Activated naive CD8-positive, alpha-beta T cell treated with anti-CD3 and anti-CD28 coated beads, Interleukin-2, amount 50 U/mL, for 24 hours (primary cell): ENCODE results near the gene AMACR.
"Not testable (repeated sequence)": the region's sequence is repeated elsewhere in the genome, so short reads cannot be mapped to it uniquely, and the experiment has no call there.

Experiments used
- ATAC-seq: fragments of 150-1000 bp; cut with Tn5 transposase; one replicate; pipeline ENCODE4 v1.10.0; 2021
- DNase-seq: peaks from one replicate; pipeline ENCODE4 v3.0.0; 2021
- H3K27ac Mint-ChIP-seq: one replicate; pipeline ENCODE4 v1.8.0; 2021; ENCODE audit warnings: mild to moderate bottlenecking, mixed read lengths
- H3K27me3 Mint-ChIP-seq: one replicate; pipeline ENCODE4 v1.8.0; 2021; ENCODE audit warnings: mixed read lengths
- H3K36me3 Mint-ChIP-seq: one replicate; pipeline ENCODE4 v1.8.0; 2021; ENCODE audit warnings: low read depth, mixed read lengths
- H3K4me1 Mint-ChIP-seq: one replicate; pipeline ENCODE4 v1.8.0; 2021; ENCODE audit warnings: mixed read lengths
- H3K4me3 Mint-ChIP-seq: one replicate; pipeline ENCODE4 v1.8.0; 2021; ENCODE audit warnings: mild to moderate bottlenecking, moderate library complexity, mixed read lengths
- H3K9me3 Mint-ChIP-seq: one replicate; pipeline ENCODE4 v1.8.0; 2021; ENCODE audit warnings: mixed read lengths

Gene AMACR

DNA sequence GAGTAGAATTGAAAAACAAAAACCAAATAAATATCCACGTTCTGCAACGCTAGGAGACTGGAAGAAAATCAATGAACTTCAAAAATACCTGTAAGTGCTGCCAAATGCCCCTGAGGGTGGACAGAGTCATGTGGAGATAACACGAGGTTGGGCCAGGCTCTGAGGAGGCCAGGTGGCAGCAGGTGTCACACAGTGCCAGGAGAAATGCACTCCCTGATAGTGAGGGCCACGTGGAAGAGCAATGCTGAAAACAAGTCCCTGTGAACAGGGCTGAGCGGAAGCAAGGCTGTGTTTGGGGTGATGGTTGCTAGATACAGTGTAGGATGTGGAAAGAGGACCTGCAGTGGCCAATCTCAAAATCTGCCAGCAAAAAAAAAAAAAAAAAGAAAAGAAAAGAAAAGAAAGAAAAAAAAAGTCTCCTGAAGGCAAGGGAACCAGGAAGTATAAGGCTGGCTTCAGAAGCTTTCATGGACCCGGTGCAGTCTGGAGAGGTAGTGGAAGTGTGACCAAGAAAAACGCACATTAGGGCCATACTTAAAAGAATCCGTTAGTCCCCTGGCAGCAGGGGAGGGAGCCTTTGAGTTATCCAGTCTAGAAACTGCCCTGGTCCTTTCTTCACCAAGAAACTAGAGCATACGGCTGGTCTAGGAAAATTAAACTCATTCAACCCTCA is 18.4 kb upstream of the AMACR start:
- DNase-seq (no peak), ATAC-seq (no peak)
- H3K4me3 Mint-ChIP-seq: no peak overlapping the region
- no peak overlapping the region for H3K27ac Mint-ChIP-seq
- H3K27me3 Mint-ChIP-seq: no peaks in the 10 kb centered on the region
- peaks cover 18% of the 10 kb centered on the region for H3K4me1 Mint-ChIP-seq
- no peaks in the 10 kb centered on the region for H3K9me3 Mint-ChIP-seq
- peaks cover 5% of the 10 kb centered on the region for H3K36me3 Mint-ChIP-seq

DNA sequence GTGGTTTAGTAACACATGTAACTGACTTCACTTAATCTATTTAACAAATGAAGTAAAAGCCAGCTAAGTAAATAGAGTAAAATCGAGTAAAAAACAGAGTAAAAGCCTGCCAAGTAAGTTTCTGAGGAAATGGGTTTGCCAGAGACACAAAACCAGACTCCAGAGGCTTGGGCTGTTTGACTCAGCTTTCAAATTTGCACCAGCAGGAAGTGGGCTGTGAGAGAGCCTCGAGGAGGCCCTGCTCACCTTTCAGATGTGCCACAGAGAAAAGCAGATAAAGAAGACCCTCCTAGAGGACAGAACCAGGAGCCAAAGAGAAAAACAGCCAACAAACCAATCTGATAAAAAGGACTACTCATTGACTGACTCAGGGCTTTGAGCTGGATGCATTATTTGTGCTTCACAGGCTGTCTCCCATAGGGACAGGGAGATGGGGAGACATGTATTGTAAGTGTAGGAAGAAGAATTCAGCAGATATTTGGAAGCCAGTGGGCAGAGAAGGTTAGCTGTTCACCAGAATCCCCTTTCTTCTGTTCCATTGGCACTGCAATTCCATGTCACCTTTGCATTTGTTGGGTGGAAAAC is 14.4 kb upstream of the AMACR start:
- peak overlapping the region; percentile 42 for H3K4me3 Mint-ChIP-seq

DNA sequence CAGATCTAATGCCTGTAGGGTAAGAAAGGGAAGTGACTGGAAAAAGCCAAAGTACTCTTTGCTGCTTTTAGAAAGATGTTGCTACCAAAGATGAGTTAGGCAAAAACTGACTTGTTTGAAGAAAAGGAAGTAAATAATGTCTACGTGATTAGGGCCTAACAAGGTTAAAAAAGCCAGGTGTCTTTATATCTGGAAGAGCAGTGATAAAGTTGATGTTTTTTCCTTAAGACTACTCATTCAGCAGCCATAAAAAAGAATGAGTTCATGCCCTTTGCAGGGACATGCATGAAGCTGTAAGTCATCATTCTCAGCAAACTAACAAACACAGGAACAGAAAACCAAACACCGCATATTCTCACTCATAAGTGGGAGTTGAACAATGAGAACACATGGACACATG is 13.5 kb upstream of the AMACR start:
- Mint-ChIP-seq H3K4me1 (peaks cover 21% of the 10 kb centered on the region), H3K27me3 (no peaks in the 10 kb centered on the region), H3K27ac (peak overlapping the region; percentile 77), H3K36me3 (peaks cover 10% of the 10 kb centered on the region), H3K4me3 (no peak overlapping the region), H3K9me3 (no peaks in the 10 kb centered on the region)
- DNase-seq: no peak
- ATAC-seq: no peak

More for the DNA sequence above, 14.4 kb upstream of the AMACR start:
- H3K4me1 Mint-ChIP-seq: peaks cover 21% of the 10 kb centered on the region
- peak; percentile 97 for ATAC-seq
- H3K27me3 Mint-ChIP-seq: no peaks in the 10 kb centered on the region
- DNase-seq: peak; percentile 37
- peaks cover 10% of the 10 kb centered on the region for H3K36me3 Mint-ChIP-seq
- H3K27ac Mint-ChIP-seq: peak overlapping the region; percentile 77
- no peaks in the 10 kb centered on the region for H3K9me3 Mint-ChIP-seq

DNA sequence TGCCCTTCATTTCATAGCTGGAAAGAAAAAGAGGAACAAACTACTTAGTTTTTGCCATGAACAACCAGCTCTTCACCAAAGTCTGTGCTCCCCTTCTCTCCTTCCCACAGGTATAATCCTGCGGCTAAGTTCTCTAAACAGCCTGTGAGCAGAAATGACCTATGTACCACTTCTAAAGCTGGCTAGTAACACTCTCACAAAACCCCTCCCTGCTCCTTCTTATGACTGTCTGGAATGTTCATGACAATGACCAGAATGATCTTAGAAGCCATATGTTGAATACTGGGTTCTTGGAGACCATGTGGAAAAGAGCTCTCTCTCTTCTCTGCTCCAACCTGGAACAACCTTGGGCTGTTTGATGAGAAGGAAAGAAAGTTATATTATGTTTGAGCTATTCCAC is 12.9 kb upstream of the AMACR start:
- peaks cover 10% of the 10 kb centered on the region for H3K36me3 Mint-ChIP-seq
- H3K9me3 Mint-ChIP-seq: no peaks in the 10 kb centered on the region
- H3K4me1 Mint-ChIP-seq: peaks cover 22% of the 10 kb centered on the region
- no peak overlapping the region for H3K4me3 Mint-ChIP-seq
- no peak for ATAC-seq
- H3K27ac Mint-ChIP-seq: no peak overlapping the region
- no peaks in the 10 kb centered on the region for H3K27me3 Mint-ChIP-seq
- DNase-seq: no peak

DNA sequence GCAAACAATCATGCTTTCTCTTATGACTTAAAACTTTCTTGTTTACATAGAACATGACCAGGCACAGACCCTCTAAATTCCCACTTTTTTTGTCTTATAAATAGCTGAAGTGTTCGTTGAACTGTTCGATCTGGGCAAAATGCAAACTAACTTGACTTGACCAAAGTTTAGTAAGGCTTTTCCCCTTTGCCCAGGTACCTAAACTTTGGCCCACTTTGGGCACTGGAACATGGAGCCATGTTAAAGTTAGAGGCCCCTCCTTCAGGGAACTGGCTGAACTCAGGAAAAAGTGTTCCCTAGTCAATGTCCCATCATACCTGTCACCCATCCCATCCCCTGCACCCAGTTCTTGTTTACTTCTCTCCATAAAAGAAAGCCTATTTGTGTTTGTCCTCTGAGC is 9.4 kb upstream of the AMACR start:
- H3K27me3 Mint-ChIP-seq: no peaks in the 10 kb centered on the region
- DNase-seq (no peak), ATAC-seq (no peak)
- H3K27ac Mint-ChIP-seq: no peak overlapping the region
- no peak overlapping the region for H3K4me3 Mint-ChIP-seq
- H3K9me3 Mint-ChIP-seq: no peaks in the 10 kb centered on the region
- peaks cover 7% of the 10 kb centered on the region for H3K36me3 Mint-ChIP-seq
- H3K4me1 Mint-ChIP-seq: peaks cover 25% of the 10 kb centered on the region

DNA sequence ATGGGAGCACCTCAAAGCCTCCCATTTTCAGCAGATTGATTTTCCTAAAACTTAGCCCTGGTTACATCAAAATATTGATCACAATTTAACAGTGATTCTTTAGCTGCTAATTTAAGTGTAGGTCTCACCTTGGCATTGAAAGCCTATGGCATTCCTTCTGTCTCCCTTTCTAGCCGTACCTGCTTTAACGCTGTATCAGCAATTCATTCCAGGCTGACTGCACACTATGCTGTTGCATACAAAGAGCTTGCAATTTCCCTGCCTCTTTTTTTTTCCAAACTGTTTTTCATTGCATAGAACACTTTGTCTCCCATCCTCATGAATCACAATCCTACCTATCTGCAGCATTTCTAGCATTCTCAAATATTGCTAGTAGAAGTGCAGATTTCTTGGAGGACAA is 8.9 kb upstream of the AMACR start:
- no peaks in the 10 kb centered on the region for H3K27me3 Mint-ChIP-seq

DNA sequence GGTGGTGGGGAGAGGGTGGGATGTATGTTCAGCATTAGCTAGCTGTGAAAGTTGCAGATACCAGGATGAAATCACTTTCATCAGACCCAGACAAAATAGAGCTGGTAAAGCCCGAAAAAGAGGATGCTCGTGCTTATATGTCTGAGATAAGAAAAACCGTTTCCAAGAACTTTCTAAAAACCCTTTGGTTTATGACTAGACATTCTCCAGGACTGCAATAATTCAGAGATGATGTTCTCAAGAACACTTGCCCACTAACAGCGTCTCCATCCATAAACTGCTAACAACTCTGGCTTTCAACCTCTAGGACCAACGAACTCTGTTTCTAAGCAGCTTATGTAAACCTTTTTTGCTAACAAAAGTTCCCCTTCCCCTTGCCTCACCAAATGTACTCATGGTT is 8.4 kb upstream of the AMACR start:
- Mint-ChIP-seq H3K27me3 (no peaks in the 10 kb centered on the region), H3K27ac (no peak overlapping the region), H3K36me3 (peaks cover 7% of the 10 kb centered on the region), H3K4me3 (no peak overlapping the region), H3K9me3 (no peaks in the 10 kb centered on the region), H3K4me1 (peaks cover 15% of the 10 kb centered on the region)
- no peak for DNase-seq
- ATAC-seq: no peak

More for the DNA sequence above, 8.9 kb upstream of the AMACR start:
- Mint-ChIP-seq H3K9me3 (no peaks in the 10 kb centered on the region), H3K4me3 (no peak overlapping the region), H3K27ac (no peak overlapping the region), H3K4me1 (peaks cover 20% of the 10 kb centered on the region), H3K36me3 (peaks cover 7% of the 10 kb centered on the region)
- DNase-seq (no peak), ATAC-seq (no peak)

DNA sequence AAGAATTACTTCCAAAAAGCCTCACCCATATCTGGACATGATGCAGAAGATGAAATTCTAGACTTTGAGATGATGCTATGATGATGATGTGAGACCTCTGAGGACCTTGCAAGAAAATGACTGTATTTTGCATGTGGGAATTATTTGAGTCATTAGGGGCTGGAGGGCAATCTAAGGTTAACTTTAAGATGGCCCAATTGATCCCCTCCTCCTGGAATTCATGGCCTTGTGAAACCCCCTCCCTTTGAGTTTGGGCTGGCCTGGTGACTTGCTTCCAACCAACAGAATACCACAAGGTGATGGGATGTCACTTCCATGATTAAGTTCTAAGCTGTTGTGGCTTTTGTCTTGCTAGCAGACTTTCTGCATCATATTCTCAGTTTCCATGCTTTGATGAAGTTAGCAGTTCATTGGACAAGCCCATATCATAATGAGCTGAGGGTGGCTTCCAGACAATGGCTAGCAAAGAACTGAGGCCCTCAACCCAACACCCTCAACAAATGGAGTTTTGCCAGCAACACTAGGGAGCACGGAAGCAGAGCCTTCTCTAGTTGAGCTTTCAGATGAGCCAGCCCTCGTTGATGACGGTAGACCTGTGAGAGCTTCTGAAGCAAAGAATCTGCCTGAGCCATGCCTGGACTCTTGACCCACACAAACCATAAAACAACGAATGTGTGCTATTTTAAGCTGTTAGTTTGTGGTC is 7.4 kb upstream of the AMACR start:
- H3K27me3 Mint-ChIP-seq: no peaks in the 10 kb centered on the region
- no peaks in the 10 kb centered on the region for H3K9me3 Mint-ChIP-seq
- H3K4me1 Mint-ChIP-seq: peaks cover 12% of the 10 kb centered on the region
- H3K36me3 Mint-ChIP-seq: peaks cover 7% of the 10 kb centered on the region
- peak; percentile 88 for ATAC-seq
- H3K27ac Mint-ChIP-seq: peak overlapping the region; percentile 40
- DNase-seq: no peak
- H3K4me3 Mint-ChIP-seq: no peak overlapping the region

DNA sequence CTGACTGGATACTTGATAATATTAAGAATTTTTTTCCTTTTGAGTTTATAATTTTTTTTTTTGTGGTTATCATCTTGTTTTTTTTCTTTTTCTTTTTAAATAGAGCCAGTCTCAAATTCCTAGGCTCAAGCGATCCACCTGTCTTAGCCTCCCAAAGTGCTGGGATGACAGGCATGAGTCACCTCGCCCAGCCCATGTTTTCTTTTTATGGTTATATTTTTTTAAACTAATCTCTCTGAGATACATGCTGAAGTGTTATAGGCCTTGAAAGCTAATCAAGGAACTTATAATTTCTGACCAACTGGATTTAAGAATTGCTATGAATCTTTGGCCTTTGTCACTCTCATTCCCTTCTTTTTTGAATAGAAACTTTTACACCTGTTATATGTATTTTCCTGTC is 6.8 kb upstream of the AMACR start:
- Mint-ChIP-seq H3K4me3 (no peak overlapping the region), H3K27ac (peak overlapping the region; percentile 40), H3K4me1 (peaks cover 14% of the 10 kb centered on the region), H3K27me3 (no peaks in the 10 kb centered on the region), H3K9me3 (no peaks in the 10 kb centered on the region), H3K36me3 (peaks cover 5% of the 10 kb centered on the region)
- DNase-seq (no peak), ATAC-seq (no peak)

DNA sequence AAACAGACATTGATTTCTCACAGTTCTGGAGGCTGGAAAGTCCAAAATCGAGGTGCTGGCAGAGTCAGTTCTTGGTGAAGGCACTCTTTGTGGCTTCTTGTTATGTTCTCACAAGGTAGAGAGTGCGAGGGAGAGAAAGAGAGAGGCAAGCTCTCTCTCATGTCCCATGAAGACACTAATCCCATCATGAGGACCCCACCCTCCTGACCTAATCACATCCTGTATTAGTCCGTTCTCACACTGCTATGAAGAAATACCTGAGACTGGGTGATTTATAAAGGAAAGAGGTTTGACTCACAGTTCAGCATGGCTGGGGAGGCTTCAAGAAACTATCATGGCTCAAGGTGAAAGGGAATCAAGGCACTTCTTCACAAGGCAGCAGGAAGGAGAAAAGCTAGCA is 5.7 kb upstream of the AMACR start:
- Mint-ChIP-seq H3K4me1 (peaks cover 22% of the 10 kb centered on the region), H3K36me3 (peaks cover 1% of the 10 kb centered on the region), H3K27me3 (no peaks in the 10 kb centered on the region), H3K9me3 (no peaks in the 10 kb centered on the region), H3K4me3 (no peak overlapping the region), H3K27ac (no peak overlapping the region)
- ATAC-seq (no peak), DNase-seq (no peak)

DNA sequence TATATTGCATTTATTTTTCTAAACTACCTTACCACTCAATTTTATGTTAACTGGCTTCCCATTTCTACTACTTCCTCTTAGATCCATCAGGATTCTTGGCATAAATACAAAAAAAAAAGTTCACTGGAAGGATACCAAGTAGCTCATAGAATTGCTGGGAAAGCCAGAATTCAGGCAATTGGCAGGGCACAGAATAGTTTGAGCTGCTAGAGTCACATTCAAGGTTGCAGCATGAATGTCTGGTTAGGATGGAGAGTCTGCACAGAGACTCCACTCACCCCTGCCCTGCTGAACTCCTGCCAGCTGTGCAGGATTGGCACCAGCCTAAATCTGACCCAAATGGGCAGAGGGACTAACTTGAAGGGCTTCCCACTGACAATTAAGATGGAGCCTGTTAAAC is 4.9 kb upstream of the AMACR start:
- Mint-ChIP-seq H3K9me3 (no peaks in the 10 kb centered on the region), H3K4me1 (peaks cover 27% of the 10 kb centered on the region), H3K4me3 (no peak overlapping the region), H3K27ac (no peak overlapping the region), H3K27me3 (no peaks in the 10 kb centered on the region), H3K36me3 (peaks cover 1% of the 10 kb centered on the region)
- DNase-seq (no peak), ATAC-seq (no peak)

DNA sequence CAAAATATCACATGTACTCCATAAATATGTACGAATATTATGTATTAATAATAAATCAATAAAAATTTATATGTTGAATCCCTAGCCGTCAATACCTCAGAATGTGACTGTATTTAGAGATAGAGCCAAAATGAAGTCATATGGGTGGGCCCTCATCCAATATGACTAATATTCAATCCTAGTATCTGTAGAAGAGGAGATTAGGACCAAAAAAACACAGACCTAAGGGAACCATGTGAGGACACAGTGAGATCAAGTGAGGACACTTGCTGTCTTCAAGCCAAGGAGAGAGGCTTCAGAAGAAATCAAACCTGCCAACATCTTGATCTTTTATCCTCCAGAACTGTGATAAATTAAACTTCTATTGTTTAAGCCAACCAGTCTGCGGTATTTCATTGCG is 3.7 kb upstream of the AMACR start:
- no peak for DNase-seq
- Mint-ChIP-seq H3K4me1 (peaks cover 34% of the 10 kb centered on the region), H3K36me3 (peaks cover 1% of the 10 kb centered on the region), H3K27ac (no peak overlapping the region), H3K4me3 (no peak overlapping the region), H3K9me3 (no peaks in the 10 kb centered on the region), H3K27me3 (no peaks in the 10 kb centered on the region)
- no peak for ATAC-seq

DNA sequence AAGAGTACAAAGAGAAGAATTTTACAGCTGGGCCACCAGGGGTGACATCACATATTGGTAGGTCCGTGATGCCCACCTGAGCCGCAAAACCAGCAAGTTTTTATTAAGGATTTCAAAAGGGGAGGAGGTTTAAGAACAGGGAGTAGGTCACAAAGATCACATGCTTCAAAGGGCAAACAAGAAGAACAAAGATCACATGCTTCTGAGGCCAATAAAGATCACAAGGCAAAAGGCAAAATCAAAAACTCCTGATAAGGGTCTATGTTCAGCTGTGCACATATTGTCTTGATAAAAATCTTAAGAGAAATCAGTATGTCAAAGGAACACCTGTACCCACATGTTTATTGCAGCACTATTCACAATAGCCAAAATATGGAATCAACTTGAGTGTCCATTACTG is 2.3 kb upstream of the AMACR start:
- not testable (repeated sequence) for H3K27ac Mint-ChIP-seq, DNase-seq, H3K9me3 Mint-ChIP-seq, H3K4me3 Mint-ChIP-seq, H3K36me3 Mint-ChIP-seq, ATAC-seq, H3K27me3 Mint-ChIP-seq
- peaks cover 35% of the 10 kb centered on the region for H3K4me1 Mint-ChIP-seq

DNA sequence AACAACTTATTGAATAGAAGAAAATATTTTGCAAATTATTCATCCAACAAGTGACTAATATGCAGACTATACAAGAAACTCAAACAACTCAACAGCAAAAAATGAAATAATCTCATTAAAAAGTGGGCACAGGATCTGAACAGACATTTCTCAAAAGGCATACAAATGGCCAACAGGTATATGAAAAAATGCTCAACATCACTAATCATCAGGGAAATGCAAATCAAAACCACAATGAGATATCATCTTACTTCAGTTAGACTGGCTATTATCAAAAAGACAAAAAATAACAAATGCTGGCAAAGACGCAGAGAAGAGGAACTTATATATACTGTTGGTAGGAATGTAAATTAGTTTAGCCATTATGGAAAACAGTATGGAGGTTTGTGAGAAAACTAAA is 1.8 kb upstream of the AMACR start:
- no peak for DNase-seq
- Mint-ChIP-seq H3K27me3 (no peaks in the 10 kb centered on the region), H3K4me1 (peaks cover 35% of the 10 kb centered on the region), H3K36me3 (peaks cover 3% of the 10 kb centered on the region), H3K27ac (no peak overlapping the region), H3K4me3 (no peak overlapping the region), H3K9me3 (no peaks in the 10 kb centered on the region)
- no peak for ATAC-seq

DNA sequence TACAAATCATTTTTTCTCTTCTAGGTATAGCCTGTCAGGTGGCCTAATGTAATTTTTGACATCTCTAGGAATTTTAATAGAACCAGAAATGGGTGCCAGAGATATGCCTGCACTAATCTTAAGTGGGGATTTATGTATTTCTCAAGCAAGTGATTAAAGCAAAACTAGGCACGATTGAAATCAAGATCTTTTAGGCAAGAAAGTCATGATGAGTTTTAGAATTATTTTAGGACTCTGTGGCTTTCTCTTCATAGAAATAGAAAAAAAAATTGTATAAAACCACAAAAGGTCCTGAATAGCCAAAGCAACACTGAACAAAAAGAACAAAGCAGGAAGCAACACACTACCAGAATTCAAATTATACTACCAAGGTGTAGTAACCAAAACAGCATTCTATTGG is 952 bp upstream of the AMACR start:
- ATAC-seq (no peak), DNase-seq (no peak)
- Mint-ChIP-seq H3K4me1 (peaks cover 35% of the 10 kb centered on the region), H3K4me3 (peak overlapping the region; percentile 82), H3K27me3 (no peaks in the 10 kb centered on the region), H3K27ac (peak overlapping the region; percentile 81), H3K9me3 (no peaks in the 10 kb centered on the region), H3K36me3 (peaks cover 4% of the 10 kb centered on the region)
